ENCODE data around the gene PFKFB3. TPM values are rescaled to one million over a fixed set of nuclear protein-coding genes. Genes with fewer than 3 reads are reported as not detected.

Gene PFKFB3
- polyA plus RNA-seq, 1 donor from 2014 or later = 7.0 TPM

Other genes with a start within 250 kb of the PFKFB3 start
- gene IL15RA, start 225.4 kb upstream of the PFKFB3 start, polyA plus RNA-seq = 6.4 TPM
- 27.2 TPM for gene IL2RA, start 140.6 kb upstream of the PFKFB3 start, polyA plus RNA-seq
- gene RBM17, start 113.9 kb upstream of the PFKFB3 start, polyA plus RNA-seq = 118 TPM

Measured in IgD-negative memory B cell (primary cell).